ENCODE measurements around the gene RBFA.
A peak's percentile ranks its signal among the peaks of the same experiment; 100 is the strongest.

The RBFA gene

GRCh38 chr18:80012714-80013113 is 21.5 kb upstream of the RBFA start:
- no peak for TF ChIP-seq CTCF (IDR thresholded peaks at IDR 0.05)

- TF ChIP-seq CTCF (IDR thresholded peaks at IDR 0.05) = no peak
Measured at GRCh38 chr18:80022613-80023012, 11.6 kb upstream of the RBFA start.

- peak; percentile 42 for TF ChIP-seq CTCF (IDR thresholded peaks at IDR 0.05)
Measured at GRCh38 chr18:80023173-80023572, 11.1 kb upstream of the RBFA start.

GRCh38 chr18:80026363-80026762 is 7.9 kb upstream of the RBFA start:
- no peak for TF ChIP-seq CTCF (IDR thresholded peaks at IDR 0.05)

GRCh38 chr18:80029690-80030089 is 4.5 kb upstream of the RBFA start:
- no peak for TF ChIP-seq CTCF (IDR thresholded peaks at IDR 0.05)

GRCh38 chr18:80033181-80034067 is 810 bp upstream of the RBFA start:
- TF ChIP-seq CTCF (IDR thresholded peaks at IDR 0.05) = no peak

GRCh38 chr18:80034852-80035406 is 695 bp downstream of the RBFA start:
- no peak for TF ChIP-seq CTCF (IDR thresholded peaks at IDR 0.05)

All from LNCAP (cell line).